ENCODE measurements around the gene TOP2A.

Gene TOP2A

DNA sequence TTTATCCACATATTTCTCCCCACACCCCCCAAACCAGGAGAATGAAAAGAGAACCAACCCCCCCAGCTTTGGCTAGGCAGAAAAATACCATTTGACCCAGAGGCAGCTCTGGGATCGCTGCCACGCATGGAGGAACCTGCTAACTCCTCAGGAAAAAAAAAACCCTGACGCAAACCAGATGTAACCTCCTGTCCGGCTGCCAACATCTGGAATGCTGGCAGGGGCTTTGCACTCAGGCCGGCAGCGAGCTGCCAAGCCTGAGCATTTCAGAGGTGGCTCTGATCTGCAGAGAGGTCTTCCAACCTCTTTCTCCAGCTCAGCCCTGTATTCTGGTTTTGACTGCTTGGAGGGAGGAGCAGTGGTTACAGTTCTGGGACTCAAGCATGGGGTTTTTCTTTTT is 33.7 kb upstream of the TOP2A start:
- no peak for DNase-seq

DNA sequence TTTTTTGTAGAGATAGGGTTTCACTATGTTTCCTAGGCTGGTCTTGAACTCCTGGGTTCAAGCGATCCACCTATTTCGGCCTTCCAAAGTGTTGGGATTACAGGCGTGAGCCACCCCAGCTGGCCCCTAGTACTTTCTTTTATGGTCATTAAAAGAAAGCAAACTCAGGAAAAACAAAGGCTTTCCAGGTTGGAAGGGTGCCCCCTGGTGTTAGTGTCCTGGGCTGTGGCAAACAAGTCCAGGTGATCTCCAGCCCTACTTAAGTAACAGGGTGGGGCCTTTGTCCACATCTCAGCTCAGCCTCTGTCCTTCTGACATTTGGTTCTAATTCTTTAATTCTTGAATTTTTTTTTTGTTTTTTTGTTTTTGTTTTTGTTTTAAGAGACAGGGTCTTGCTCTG is 32.5 kb upstream of the TOP2A start:
- no peak for DNase-seq

DNA sequence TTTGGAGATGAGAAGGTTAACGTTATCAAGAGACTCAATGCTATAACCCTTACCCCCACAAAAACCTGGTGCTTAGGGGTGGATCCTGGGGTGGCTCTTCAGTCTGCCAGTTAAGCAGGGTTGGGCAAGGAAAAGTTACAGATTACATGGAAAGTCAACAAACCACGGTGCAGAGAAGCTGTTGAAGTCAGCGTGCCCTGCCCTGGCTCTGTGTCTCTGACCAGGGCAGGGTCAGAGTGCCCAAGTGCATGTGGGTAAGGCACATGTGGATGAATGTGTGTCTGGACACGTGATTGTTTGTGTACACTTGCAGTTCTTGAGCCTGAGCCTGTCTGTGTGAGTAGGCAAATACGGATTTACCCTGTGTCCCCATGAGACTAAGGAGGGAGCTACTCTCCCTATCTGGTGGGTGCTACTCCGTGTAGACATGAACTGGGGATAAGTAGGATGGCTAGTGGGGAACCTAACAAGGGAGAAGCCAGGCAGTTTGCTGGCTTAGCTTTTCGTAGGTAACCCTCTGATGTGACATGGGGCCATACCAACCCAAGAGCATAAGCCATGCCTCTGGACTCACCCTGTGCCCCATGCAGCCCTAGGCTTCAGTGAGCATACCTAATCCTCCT is 31.1 kb upstream of the TOP2A start:
- no peak for DNase-seq

DNA sequence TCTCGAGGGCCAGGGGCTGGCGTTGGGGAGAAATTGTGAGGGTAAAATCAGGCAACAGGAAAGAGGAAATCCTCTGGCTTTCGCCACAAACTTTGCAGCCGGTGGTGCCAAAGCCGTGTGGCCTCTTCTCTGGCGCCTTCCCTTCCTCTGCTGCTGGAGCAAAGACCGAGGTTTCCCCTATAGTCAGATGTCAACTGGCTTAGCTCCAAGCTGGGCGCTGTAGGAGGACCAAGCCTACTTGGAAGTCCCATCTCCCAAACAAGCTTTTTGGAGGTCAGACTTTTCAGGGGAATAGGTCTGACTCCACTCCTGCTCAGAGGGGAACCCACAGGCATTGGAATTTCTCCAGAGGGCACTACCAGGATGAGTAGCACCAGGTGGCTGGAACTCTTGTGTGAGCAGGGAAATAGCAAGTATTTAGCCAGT is 30.5 kb upstream of the TOP2A start:
- DNase-seq: no peak

DNA sequence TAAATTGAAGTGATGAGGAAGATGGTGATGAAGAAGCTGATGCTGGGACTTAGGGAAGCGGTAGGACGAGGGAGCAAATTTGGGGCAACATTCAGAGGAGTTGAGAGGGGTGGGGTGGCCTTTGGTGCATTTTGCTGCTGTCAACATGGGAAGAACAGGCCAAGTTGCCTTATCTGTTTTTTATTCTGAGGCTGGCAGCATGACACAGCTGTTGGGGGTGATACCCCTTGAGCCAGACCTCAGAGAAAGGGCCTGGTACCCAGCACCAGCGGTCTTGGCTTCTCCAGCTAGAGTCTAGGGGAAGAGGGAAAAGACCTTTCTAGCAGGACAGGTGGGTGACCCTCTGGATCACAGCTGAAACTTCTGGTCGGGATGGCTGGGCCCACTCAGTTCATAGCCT is 30.1 kb upstream of the TOP2A start:
- DNase-seq: no peak

DNA sequence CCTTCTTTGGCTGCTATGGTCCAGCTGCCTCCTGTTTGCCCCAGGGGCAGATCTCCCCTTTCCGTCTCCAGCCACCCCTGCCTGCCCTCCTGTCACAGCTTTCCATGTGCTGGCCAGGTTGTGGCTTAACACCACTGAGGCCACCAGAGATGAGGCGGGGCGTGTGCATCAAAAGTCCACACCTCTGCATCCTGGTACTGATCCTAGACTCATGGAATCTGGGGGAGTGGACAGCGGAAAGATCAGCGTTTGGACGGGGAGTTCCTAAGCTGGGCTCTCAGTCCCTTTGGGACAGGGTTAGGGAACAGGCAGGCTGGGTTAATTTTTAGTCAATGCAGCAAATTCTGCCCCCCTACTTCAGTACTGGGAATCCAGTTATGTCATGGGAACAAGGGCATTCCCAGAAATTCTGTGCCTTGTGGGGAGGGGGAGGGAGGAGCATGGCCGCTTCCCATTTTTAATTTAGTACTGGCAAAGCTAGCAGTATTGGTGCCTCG is 29.5 kb upstream of the TOP2A start:
- DNase-seq: no peak

DNA sequence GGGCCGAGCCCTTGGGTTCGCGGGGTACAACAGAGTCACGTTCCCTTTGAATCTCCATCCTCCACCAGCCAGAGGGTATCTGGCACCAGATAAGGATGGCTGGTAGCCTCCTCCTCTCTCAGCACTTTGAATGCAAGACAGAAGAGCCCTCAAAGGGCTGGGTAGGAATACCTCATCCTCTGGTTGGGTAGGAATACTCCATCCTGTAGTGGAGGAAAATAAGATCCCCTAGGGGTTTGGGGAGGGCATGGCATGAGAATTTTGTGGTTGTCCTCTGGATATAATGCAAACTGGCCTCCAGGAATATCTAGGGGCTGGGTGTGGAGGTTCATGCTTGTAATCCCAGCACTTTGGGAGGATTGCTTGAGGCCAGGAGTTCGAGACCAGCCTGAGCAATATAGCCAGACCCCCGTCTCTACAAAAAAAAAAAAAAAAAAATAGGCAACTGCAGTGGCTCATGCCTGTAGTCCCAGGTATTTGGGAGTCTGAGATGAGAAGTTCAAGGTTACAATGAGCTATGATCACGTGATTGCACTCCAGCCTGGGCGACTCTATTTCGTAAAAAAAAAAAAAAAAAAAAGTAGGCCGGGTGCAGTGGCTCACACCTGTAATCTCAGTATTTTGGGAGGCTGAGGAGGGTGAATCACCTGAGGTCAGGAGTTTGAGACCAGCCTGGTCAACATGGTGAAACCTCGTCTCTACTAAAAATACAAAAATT is 28.2 kb upstream of the TOP2A start:
- no peak for DNase-seq

DNA sequence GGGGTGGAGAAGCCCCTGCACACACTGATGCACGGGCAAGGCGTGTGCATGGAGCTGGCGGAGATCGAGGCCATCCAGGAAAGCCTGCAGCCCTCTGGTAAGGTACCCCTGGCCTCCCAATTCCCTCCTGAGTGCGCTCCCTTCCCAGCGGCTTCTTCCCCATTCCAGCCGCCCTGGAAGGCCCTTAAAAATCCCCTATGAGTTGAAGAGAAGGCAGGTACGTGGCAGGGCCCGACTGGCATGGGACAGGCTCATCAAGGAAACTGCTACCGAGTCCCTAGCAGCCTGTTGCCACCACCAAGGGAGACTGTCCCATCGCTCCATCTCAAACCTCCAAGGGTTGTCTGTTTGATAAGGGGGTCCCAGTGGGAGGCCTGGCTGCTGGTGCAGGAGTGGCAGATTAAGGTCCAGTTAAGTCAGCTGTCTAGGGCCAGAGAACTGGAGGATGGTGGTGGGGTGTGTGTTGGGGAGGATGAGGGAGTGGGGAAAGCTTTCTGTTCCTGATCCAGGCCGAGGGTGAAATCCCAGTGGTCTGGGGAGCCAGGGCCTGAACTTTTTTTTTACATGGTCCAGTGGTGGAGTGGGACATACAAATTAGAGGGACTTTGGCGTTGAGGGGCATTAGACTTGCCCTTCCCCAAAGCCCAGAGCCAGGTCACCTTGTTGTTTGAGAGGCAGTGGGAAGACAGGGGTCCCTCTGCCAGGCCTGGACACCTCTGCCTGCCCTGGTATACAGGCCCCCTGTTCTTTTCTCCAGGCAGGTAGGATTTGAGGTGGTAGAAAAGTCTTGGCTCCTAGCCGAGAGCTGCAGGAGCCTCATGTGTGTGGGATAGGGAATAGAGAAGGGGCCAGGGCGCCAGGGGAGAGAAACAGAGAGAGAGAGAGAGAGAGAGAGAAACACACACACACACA is 26.5 kb upstream of the TOP2A start:
- DNase-seq: no peak

DNA sequence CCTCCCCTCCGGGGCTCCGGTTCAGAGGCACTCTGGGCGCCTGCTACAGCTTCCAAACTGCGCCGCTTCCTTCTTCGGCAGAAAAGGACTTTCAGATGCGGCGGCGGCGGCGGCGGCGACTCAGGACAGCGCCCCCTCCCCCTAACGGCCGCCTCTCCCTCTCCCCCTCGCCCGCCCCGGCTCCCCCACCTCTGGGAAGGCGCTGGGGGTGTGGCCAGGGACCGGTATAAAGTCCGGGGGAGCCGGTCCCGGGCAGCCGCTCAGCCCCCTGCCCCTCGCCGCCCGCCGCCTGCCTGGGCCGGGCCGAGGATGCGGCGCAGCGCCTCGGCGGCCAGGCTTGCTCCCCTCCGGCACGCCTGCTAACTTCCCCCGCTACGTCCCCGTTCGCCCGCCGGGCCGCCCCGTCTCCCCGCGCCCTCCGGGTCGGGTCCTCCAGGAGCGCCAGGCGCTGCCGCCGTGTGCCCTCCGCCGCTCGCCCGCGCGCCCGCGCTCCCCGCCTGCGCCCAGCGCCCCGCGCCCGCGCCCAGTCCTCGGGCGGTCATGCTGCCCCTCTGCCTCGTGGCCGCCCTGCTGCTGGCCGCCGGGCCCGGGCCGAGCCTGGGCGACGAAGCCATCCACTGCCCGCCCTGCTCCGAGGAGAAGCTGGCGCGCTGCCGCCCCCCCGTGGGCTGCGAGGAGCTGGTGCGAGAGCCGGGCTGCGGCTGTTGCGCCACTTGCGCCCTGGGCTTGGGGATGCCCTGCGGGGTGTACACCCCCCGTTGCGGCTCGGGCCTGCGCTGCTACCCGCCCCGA is 25.7 kb upstream of the TOP2A start, which contains the start of gene IGFBP4:
TSS of gene IGFBP4 (plus strand) at position 255 of the 792 bp plus-strand sequence. CDS start at position 541, 286 bp downstream.
- DNase-seq: peak; percentile 62

DNA sequence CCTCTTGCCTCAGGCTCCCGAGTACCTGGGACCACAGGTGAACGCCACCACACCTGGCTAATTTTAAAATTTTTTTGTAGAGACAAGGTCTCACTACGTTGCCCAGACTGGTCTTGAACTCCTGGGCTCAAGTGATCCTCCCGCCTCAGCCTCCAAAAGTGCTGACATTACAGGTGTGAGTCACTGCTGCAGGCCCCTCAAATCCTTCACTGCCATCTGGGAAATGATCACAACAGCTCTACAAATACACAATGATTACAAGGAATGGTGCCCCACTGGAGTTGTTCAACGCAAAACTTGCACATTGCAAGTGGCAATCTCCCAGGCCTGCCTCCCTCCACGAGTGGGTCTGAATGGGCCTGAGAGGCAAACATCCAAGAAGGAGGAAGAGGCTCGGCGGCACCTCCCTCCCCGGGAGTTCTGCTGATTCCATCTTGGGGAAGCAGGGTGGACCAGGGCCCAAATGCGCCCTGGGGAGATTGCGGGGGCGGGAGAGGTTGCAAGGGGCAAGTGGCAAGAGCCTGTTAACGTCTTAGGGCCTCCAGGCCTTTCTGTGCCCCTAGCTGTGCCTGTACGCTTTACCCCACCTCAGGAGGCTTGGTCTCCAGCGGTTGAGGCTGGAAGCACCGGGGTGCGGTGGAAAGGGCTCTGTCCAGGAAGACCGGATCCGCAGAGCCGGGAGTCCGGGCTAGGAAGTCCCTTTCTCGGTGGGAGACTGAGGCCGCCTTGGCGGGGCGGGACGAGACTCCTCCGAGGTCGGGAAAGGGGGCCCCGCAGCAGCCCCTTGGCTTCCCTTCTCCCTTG is 24.9 kb upstream of the TOP2A start:
- no peak for DNase-seq

DNA sequence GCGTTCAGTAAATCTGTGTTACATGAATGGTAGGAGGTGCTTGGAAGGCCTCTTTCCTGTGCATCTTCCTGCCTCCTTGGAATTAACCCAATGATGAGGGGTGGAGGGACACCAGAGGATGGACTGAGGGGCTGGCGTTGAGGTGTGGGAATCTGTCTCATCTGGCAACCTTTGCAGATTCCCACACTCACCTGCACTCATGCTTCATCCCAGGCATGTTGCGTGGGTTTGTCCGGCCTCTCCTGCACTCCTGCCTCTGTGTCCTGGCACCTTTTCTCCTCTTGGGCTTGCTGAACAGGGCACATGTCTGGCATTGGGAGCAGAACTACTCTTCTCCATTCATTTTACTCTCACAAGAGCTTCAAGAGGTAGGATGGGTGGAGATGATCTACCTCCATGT is 22.5 kb upstream of the TOP2A start:
- no peak for DNase-seq

DNA sequence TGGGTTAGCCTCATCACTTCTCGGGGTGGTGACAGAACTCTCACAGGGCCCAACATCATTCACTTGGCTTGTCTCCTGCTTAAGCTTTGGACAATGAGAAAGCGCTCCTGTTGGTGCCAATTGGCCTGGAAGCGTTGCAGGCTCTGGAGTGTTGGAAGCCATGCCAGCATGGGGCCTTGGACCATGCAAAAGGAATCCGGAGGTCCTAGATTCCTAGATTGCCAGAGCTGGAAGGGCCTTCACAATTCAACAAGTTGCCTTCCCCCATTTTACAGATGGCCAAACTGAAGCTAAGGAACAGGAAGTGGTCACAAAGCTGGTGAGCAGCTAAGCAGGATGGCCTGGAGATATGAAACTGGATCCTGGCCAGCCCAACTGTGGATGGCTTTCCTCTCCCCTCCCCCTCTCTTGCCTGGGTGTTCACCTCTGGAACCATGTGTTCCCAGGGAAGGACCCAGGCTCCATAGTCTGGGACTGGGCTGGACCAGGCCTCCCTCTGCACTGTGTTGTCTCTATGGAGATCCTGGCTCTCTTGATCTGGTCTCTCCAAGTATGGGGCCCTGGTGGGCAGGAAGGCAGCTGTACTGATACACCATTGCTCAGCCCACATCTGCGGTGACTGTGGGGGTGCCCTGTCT is 19.5 kb upstream of the TOP2A start:
- DNase-seq: no peak

DNA sequence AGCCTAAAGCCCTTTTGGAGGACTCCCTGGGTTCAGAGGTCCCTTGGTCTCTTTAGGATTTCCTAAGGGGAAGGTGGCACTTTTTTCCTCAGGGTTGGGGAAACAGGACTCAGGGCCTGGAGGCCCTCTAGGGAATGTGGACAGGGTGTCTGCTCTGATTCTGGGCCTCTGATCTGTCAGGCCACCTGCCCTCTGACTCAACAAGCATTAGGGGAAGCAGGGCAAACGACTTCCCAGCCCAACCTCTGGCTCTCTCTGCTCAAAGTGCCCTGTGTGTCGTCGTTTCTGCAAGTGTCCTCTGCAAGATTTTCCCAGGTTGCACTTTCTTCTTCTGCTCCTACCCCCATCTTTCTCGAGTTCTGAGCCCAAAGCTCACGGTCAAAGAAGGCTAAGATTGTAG is 18.9 kb upstream of the TOP2A start:
- DNase-seq: no peak

DNA sequence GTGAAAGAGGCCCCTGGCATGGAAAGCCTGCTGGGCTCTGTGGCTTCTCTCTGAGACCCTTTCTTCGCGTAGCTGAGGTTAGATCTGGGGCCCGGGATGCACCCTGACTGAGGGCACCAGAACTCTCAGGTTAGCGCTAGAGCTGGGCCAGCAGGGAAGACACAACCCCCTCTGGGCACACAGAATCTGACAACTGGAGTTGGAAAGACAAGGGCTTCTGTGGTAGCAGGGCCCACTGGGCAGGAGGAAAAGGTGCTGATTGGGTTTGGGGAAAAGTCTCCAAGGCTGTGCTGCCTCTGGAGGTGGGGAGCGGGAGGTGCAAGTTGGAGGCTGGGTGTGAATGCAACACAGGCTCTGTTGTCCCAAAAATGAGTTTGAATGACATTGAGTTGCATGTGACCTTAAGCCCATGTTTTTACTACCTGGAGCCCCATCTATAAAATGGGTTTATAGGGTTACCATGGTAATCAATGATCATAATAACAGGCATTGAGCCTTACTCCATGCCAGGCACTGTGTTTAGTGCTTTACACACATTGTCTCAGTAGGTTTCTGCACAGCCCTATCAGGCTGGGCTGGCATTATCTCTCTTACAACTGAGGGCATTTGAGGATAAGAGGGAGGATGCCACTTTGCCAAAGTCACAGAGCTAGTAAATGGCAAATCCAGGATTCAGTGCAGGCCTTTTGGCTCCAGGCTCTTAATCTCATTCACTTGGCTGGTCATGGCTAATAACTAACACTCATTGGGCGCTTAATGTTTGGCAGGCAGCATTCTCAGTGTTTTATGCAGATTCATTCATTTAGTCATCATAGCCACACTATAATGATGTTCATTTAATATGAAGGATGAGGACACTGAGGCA is 16.1 kb upstream of the TOP2A start:
- DNase-seq: no peak

DNA sequence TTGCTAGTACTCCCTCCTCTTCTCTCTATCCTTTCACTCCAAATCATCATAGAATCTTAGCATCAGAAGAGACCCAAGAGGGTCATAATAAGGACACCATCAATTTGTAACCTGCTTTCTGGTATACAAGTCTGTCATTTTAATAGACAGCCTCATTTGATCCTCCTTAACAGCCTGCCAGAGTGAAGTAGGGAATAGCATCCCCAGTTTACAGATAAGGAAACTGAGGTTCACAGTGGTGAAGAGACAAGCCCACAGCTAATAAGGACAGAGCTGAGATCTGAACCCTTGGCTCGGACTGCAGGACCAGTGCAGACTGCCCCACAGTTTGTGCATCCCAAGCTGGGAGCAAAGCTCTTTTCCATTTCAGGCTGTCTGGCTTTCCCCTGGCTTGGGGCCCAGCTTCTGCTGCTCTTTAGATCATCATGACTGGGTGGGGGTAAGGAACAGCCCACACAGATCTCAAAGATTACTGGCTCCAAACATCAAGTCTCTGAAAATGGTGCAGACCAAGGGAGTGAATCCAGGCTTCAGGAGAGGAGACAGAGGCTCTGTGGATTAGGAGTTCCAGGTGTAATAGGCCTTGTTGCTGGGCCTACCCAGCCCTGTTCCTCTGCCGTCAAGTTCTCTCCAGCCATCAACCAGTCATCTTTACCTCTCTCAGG is 15.3 kb upstream of the TOP2A start:
- no peak for DNase-seq

DNA sequence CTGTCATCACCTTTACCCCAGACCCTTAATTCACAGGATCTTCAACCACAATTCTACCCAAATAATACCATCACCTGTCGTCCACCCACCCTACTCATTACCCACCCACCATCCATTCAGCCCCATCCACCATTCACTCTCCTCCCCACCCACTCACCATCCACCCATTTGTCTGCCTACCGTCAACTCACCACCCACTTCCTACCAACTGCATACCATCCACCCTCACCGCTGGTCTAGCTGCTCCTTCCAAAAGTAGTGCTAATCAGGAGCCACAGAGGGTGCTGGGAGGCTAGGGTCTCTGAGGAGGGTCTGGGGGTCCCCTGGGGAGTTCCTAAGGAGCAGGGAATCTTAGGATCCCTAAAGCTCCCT is 13.5 kb upstream of the TOP2A start:
- DNase-seq: no peak

DNA sequence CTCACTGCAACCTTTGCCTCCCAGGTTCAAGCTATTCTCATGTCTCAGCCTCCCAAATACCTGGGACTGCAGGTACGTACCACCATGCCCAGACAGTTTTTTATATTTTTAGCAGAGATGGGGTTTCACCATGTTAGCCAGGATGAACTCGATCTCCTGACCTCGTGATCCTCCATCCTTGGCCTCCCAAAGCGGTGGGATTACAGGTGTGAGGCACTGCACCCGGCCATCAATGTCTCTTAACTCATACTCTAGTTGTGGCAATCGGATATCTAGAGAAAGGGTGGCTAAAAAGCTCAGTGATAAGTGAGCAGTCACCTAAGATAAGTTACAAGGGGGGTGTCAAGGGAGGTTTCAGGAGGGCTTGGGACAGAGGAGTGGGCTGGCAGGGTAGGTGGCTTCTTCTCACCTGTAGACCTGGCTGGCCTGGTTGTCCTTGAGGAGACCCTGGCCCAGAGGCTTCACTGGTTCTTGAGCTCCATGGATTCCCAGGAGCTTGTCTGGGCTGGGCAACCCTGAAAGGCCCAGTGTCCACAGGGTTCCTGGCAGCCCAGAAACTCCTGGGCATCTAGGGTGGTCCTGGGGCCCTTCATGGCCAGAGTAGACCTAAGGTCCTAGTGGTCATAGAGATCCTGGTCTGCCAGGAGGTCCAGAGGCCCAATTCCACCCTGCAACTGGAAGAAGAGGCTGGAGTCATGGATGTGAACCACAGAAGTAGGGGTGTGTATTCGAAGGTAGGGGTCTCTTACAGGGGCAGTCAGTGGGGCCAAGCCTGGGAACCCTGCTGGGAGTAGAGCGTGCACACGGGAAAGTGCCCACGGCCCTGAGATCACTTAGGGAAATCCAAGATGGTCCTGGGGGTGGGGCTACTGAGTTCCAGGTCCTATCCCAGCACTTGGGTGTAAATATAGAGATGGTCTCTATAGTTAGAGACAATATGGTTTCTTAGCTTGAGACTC is 12.9 kb upstream of the TOP2A start:
- DNase-seq: no peak

DNA sequence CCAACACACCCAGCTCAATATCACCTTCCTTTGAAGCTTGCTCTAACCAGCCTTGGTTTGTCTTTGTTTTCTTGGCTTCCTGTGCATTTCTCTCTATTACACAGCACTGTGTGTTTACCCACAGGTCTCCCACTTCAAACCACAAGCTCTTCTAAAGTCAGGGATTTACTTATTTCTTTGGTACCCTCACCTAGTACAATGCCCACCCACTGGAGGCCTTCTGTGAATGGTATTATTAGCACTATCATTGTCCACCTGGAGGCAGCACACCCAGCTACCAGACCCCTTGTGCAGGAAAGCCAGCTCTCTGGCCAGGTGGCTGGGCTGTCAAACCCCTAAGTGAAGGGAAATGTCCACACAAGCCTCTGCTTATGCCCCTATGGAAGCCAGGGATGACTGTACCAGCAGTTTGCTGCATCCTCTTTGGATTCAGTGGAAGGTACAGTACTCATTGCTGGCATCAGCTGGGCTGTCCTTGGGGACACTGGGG is 9.4 kb upstream of the TOP2A start:
- no peak for DNase-seq
